B cell (primary cell): ENCODE data around the gene EPN2. TPM values are rescaled to one million over a fixed set of nuclear protein-coding genes. Genes with fewer than 3 reads are reported as not detected.
A peak's percentile ranks its signal among the peaks of the same experiment; 100 is the strongest.

Experiments
- ATAC-seq: fragments of 200-7000 bp; cut with Tn5 transposase; one replicate; pipeline ENCODE4 v1.10.0; 2021; ENCODE audit warnings: low read depth, mild to moderate bottlenecking, moderate number of reproducible peaks, moderate library complexity
- CTCF ChIA-PET: fragments of 350-600 bp; sonication (Branson Sonifier 250); formaldehyde crosslinking; loops from one replicate; lab custom pipeline; 2021; ENCODE audit warnings: antibody characterized with exemption, inconsistent platforms; lab: Charles Lee
- POLR2A ChIA-PET: fragments of 350-600 bp; sonication (Branson Sonifier 250); formaldehyde crosslinking; loops from one replicate; lab custom pipeline; 2021; ENCODE audit warnings: antibody characterized with exemption; lab: Charles Lee
- DNase-seq: peaks from one replicate; pipeline ENCODE4 v3.0.0; 2013
- H2AFZ ChIP-seq: 2 replicates; pipeline ENCODE4 v1.6.1; 2012; ENCODE audit warnings: mild to moderate bottlenecking, low read depth, low read length; ENCODE audit not compliant: insufficient read depth, poor library complexity, severe bottlenecking
- H3K27ac ChIP-seq, 2 donors: 1 replicate in 1 of 2; 2 replicates in 1 of 2; pipeline ENCODE4 v1.5.1; 2012 to 2013; ENCODE audit warnings: low read length in 2 of 2, mild to moderate bottlenecking in 2 of 2, moderate library complexity in 1 of 2
- H3K27me3 ChIP-seq, 4 experiments: fragments of 200-600 bp in 1 of 4; sonication (generic) in 1 of 4; replicated peaks in 1 of 4; 1 replicate in 2 of 4; 2 replicates in 2 of 4; pipeline versions ENCODE4 v1.6.1 to v1.7.0; 2013 to 2016; ENCODE audit warnings: low read length in 3 of 4, mild to moderate bottlenecking in 2 of 4, mixed read lengths in 1 of 4, moderate library complexity in 1 of 4; ENCODE audit not compliant: insufficient read depth in 4 of 4, control insufficient read depth in 3 of 4; ENCODE audit errors: control extremely low read depth in 1 of 4
- H3K36me3 ChIP-seq, 2 experiments: replicated peaks in 1 of 2; 1 replicate in 1 of 2; 2 replicates in 1 of 2; pipeline versions ENCODE4 v1.6.1 to v1.7.1; 2013; ENCODE audit warnings: low read length in 1 of 2; ENCODE audit not compliant: insufficient read depth in 2 of 2, control insufficient read depth in 1 of 2; ENCODE audit errors: control extremely low read depth in 1 of 2, extremely low read depth in 1 of 2
- H3K4me1 ChIP-seq, 2 donors: fragments of 200-600 bp in 1 of 2; sonication (generic) in 1 of 2; 1 replicate in 1 of 2; 2 replicates in 1 of 2; pipeline versions ENCODE4 v1.5.1 to v1.6.1; 2013 to 2017; ENCODE audit warnings: low read length in 2 of 2; ENCODE audit not compliant: control insufficient read depth in 2 of 2, insufficient read depth in 2 of 2
- H3K4me2 ChIP-seq: replicated peaks from 2 replicates; pipeline ENCODE3; 2012; ENCODE audit warnings: mild to moderate bottlenecking, low read depth, low read length; ENCODE audit not compliant: poor library complexity, severe bottlenecking
- H3K4me3 ChIP-seq, 5 experiments: fragments of 200-600 bp in 1 of 5; sonication (generic) in 1 of 5; 1 replicate in 3 of 5; 2 replicates in 2 of 5; pipeline versions ENCODE4 v1.5.1 to v1.7.0; 2011 to 2016; ENCODE audit warnings: low read length in 4 of 5, mild to moderate bottlenecking in 4 of 5, low read depth in 2 of 5, control low read depth in 1 of 5, moderate library complexity in 1 of 5; ENCODE audit not compliant: insufficient read depth in 1 of 5; ENCODE audit errors: control extremely low read depth in 1 of 5, extremely low read depth in 1 of 5
- H3K79me2 ChIP-seq: fragments of 200-600 bp; sonication (generic); one replicate; pipeline ENCODE4 v1.6.0; 2016; ENCODE audit warnings: low read length; ENCODE audit not compliant: control insufficient read depth, insufficient read depth
- H3K9ac ChIP-seq: fragments of 200-600 bp; sonication (generic); 2 replicates; pipeline ENCODE4 v1.6.1; 2017; ENCODE audit warnings: mild to moderate bottlenecking, low read length, moderate library complexity
- H3K9me3 ChIP-seq, 3 donors: one replicate each; pipeline versions ENCODE4 v1.6.1 to v1.7.1; 2013; ENCODE audit warnings: low read length in 2 of 3; ENCODE audit not compliant: control insufficient read depth in 2 of 3, insufficient read depth in 1 of 3; ENCODE audit errors: control extremely low read depth in 1 of 3
- H4K20me1 ChIP-seq: 2 replicates; pipeline ENCODE4 v1.6.0; 2012; ENCODE audit warnings: mild to moderate bottlenecking, low read length; ENCODE audit not compliant: insufficient read depth, control insufficient read depth, poor library complexity, severe bottlenecking
- H3K27ac Mint-ChIP-seq: one replicate; pipeline ENCODE4 v1.8.0; 2021; ENCODE audit warnings: mixed read lengths
- H3K27me3 Mint-ChIP-seq: one replicate; pipeline ENCODE4 v1.8.0; 2021; ENCODE audit warnings: mixed read lengths
- H3K4me1 Mint-ChIP-seq: one replicate; pipeline ENCODE4 v1.8.0; 2021; ENCODE audit warnings: mixed read lengths
- H3K4me3 Mint-ChIP-seq: one replicate; pipeline ENCODE4 v1.8.0; 2021; ENCODE audit warnings: mixed read lengths
- H3K9me3 Mint-ChIP-seq: one replicate; pipeline ENCODE4 v1.8.0; 2022; ENCODE audit warnings: mixed read lengths; ENCODE audit not compliant: insufficient read depth
- CTCF ChIP-seq: fragments of 200-600 bp; IDR thresholded peaks from one replicate; pipeline ENCODE4 v1.8.0; 2022; ENCODE audit warnings: antibody characterized with exemption, mild to moderate bottlenecking
- EZH2 ChIP-seq: IDR thresholded peaks from 2 replicates; pipeline ENCODE4 v1.6.1; 2012; ENCODE audit warnings: borderline replicate concordance, low read depth, mild to moderate bottlenecking, moderate library complexity, low read length; ENCODE audit not compliant: insufficient read depth, poor library complexity, severe bottlenecking
- WGBS: methylation state at CpG from one replicate; pipeline ENCODE4 v1.1.5; 2013; ENCODE audit warnings: missing lambda C conversion rate; ENCODE audit not compliant: insufficient coverage; 5-methylcytosine and 5-hydroxymethylcytosine counted together
- intact Hi-C: fragments of 100-400 bp; cut with micrococcal nuclease; formaldehyde crosslinking; loops from one replicate; pipeline ENCODE4 v1.10.0; 2022
- polyA plus RNA-seq: library from polyadenylated mRNA; depleted of rRNA; stranded (reverse); fragments of >200 nt; gene quantifications from 2 replicates; pipeline ENCODE4 v1.2.3, GENCODE V29; 2012
- total RNA-seq, 2 donors: library from RNA; stranded (reverse); fragments of 120-200 nt in 1 of 2; gene quantifications; 1 replicate in 1 of 2; 2 replicates in 1 of 2; pipeline versions ENCODE4 v1.2.3 to v1.2.4, GENCODE V29; 2013 to 2022

EPN2 gene
- total and polyA plus RNA-seq, 2 donors (not counting 1 experiment from before 2014, with no cell fraction given), result 15.7 to 35.6 TPM

- no peaks in the 10 kb centered on the region for H4K20me1 ChIP-seq
- no peak for ATAC-seq
- POLR2A ChIA-PET, result no interaction called here
- H3K36me3 ChIP-seq, result peaks cover 0 to 13% of the 10 kb centered on the region in 2 experiments
- CTCF ChIA-PET, result interaction anchor here (1.0 to 3.4 kb wide), 4 partner anchors 20 to 449 kb away, joined by 3 to 23 read pairs (median 4); no protein-coding TSS in a partner anchor
- no peak overlapping the region for H3K4me3 ChIP-seq
- peaks cover 0 to under 1% (median 0%) of the 10 kb centered on the region in 3 donors for H3K9me3 ChIP-seq
- 80% methylated on average over 1 of the region's 3 CpGs for WGBS
- H3K9me3 Mint-ChIP-seq, result no peaks in the 10 kb centered on the region
- H3K27ac ChIP-seq, result no peak overlapping the region
- H2AFZ ChIP-seq, result no peak overlapping the region
- H3K4me1 Mint-ChIP-seq, result peaks cover 7% of the 10 kb centered on the region
- H3K79me2 ChIP-seq, result peaks cover 5% of the 10 kb centered on the region
- H3K27me3 ChIP-seq, result peaks cover 0 to 24% (median 0%) of the 10 kb centered on the region in 4 experiments
- TF ChIP-seq CTCF, result no peak
- TF ChIP-seq EZH2, result no peak
- no peak overlapping the region for H3K4me2 ChIP-seq
- H3K27me3 Mint-ChIP-seq, result peaks cover 6% of the 10 kb centered on the region
- H3K4me1 ChIP-seq, result peaks cover 0 to 4% of the 10 kb centered on the region in 2 donors
- DNase-seq, result no peak
- no peak overlapping the region for H3K9ac ChIP-seq
- intact Hi-C loops, result loop anchor here (1.0 kb wide), 2 partner anchors 21 to 130 kb away; no protein-coding TSS in a partner anchor
- no peak overlapping the region for H3K4me3 Mint-ChIP-seq
- H3K27ac Mint-ChIP-seq, result no peak overlapping the region
Measured at GRCh38 chr17:19316761-19317358, 79.7 kb downstream of the EPN2 start.

- POLR2A ChIA-PET, result no interaction called here
Measured at GRCh38 chr17:19317359-19318095, 80.4 kb downstream of the EPN2 start.

More at GRCh38 chr17:19317359-19318095, 80.4 kb downstream of the EPN2 start:
- Histone ChIP-seq H3K4me2 (no peak overlapping the region), H3K27ac (no peak overlapping the region), H3K4me3 (no peak overlapping the region), H3K9ac (no peak overlapping the region), H4K20me1 (no peaks in the 10 kb centered on the region), H3K4me1 (peaks cover 0 to 4% of the 10 kb centered on the region in 2 donors), H3K79me2 (peaks cover 5% of the 10 kb centered on the region), H3K36me3 (peaks cover 0 to 9% of the 10 kb centered on the region in 2 experiments), H3K27me3 (peaks cover 0 to 20% (median 0%) of the 10 kb centered on the region in 4 experiments), H2AFZ (no peak overlapping the region), H3K9me3 (peaks cover 0 to 5% (median 0%) of the 10 kb centered on the region in 3 donors)
- Mint-ChIP-seq H3K27ac (no peak overlapping the region), H3K4me3 (no peak overlapping the region), H3K9me3 (no peaks in the 10 kb centered on the region), H3K4me1 (peaks cover 7% of the 10 kb centered on the region), H3K27me3 (peaks cover 6% of the 10 kb centered on the region)
- intact Hi-C loops, result loop anchor here (1.0 kb wide), 2 partner anchors 21 to 130 kb away; no protein-coding TSS in a partner anchor
- CTCF ChIA-PET, result interaction anchor here (1.0 to 3.4 kb wide), 3 partner anchors 19 to 449 kb away, joined by 3 to 23 read pairs (median 4); no protein-coding TSS in a partner anchor
- peak; percentile 54 for DNase-seq
- TF ChIP-seq EZH2 (no peak), CTCF (peak; percentile 17)
- 75% methylated on average over 17 of the region's 19 CpGs for WGBS
- peak; percentile 96 for ATAC-seq
